HepG2 (cell line): Measurements from ENCODE around the gene CLCNKA. TPM values are rescaled to one million over a fixed set of nuclear protein-coding genes. Genes with fewer than 3 reads are reported as not detected.
A peak's percentile ranks its signal among the peaks of the same experiment; 100 is the strongest.
"Not testable (repeated sequence)": the region's sequence is repeated elsewhere in the genome, so short reads cannot be mapped to it uniquely, and the experiment has no call there.

Experiments used
- ATAC-seq: fragments of 200-7000 bp; cut with Tn5 transposase; 3 replicates; pipeline ENCODE4 v1.9.1; 2020; ENCODE audit warnings: mild to moderate bottlenecking, moderate library complexity
- BruUV-seq: library from RNA; stranded (reverse); fragments of 400-500 nt; replicated peaks from 2 replicates; lab custom pipeline; 2021; lab: Mats Ljungman, UMichigan
- CTCF ChIA-PET: fragments of 300-600 bp; formaldehyde crosslinking; extraction: SDS; loops from one replicate; lab custom pipeline; 2021; ENCODE audit warnings: low total read pairs, inconsistent platforms, low intra/inter-chr PET ratio; lab: Yijun Ruan, JAX
- POLR2A ChIA-PET: fragments of 350-600 bp; sonication (Branson Sonifier 250); formaldehyde crosslinking; loops from one replicate; lab custom pipeline; 2020; ENCODE audit warnings: antibody characterized with exemption, inconsistent platforms; lab: Yijun Ruan, JAX
- DNase-seq: peaks from one replicate; pipeline ENCODE4 v3.0.0-alpha.2; 2015; ENCODE audit warnings: low spot score
- FAIRE-seq: peaks from 3 replicates; lab custom pipeline; 2011; peaks lifted over from hg19 to GRCh38; lab: Jason Lieb, UNC
- H2AFZ ChIP-seq: one replicate; pipeline ENCODE4 v1.6.1; 2011; ENCODE audit warnings: low read length, inconsistent platforms
- H3K27ac ChIP-seq: fragments of 300-600 bp; 3 replicates; pipeline ENCODE4 v1.8.0; 2011; ENCODE audit warnings: mixed run types, mild to moderate bottlenecking, mixed read lengths, low read length, inconsistent platforms; ENCODE audit not compliant: insufficient read depth; ENCODE audit errors: extremely low read length
- H3K27me3 ChIP-seq, 2 experiments: fragments of 200-600 bp in 1 of 2; 2 replicates in 1 of 2; 3 replicates in 1 of 2; pipeline versions ENCODE4 v1.6.0 to v1.8.0; 2011; ENCODE audit warnings: low read length in 2 of 2, mild to moderate bottlenecking in 2 of 2, moderate library complexity in 2 of 2, inconsistent platforms in 1 of 2; ENCODE audit not compliant: insufficient read depth in 2 of 2, control insufficient read depth in 1 of 2
- H3K36me3 ChIP-seq, 2 experiments: fragments of 200-600 bp in 1 of 2; replicated peaks in 1 of 2; 2 replicates in 1 of 2; 3 replicates in 1 of 2; pipeline versions ENCODE4 v1.5.1 to v1.8.0; 2011; ENCODE audit warnings: low read length in 2 of 2, inconsistent platforms in 1 of 2; ENCODE audit not compliant: insufficient read depth in 2 of 2, control insufficient read depth in 1 of 2
- H3K4me1 ChIP-seq: 2 replicates; pipeline ENCODE4 v1.5.1; 2012; ENCODE audit warnings: low read length, inconsistent platforms; ENCODE audit not compliant: insufficient read depth
- H3K4me2 ChIP-seq: 2 replicates; pipeline ENCODE4 v1.6.0; 2011; ENCODE audit warnings: low read depth, low read length, inconsistent platforms
- H3K4me3 ChIP-seq, 3 experiments: fragments of 200-600 bp in 1 of 3; sonication (generic), shearing (Covaris generic) in 1 of 3; replicated peaks in 1 of 3; 2 replicates each; pipeline ENCODE4 v1.5.1; 2011 to 2016; ENCODE audit warnings: low read length in 3 of 3, inconsistent platforms in 2 of 3, low read depth in 2 of 3, mild to moderate bottlenecking in 2 of 3, control low read depth in 1 of 3, mixed read lengths in 1 of 3; ENCODE audit not compliant: insufficient read depth in 1 of 3
- H3K79me2 ChIP-seq: one replicate; pipeline ENCODE4 v1.6.1; 2011; ENCODE audit warnings: low read length, inconsistent platforms; ENCODE audit not compliant: insufficient read depth
- H3K9ac ChIP-seq: 2 replicates; pipeline ENCODE4 v1.6.0; 2011; ENCODE audit warnings: mild to moderate bottlenecking, low read depth, low read length, inconsistent platforms; ENCODE audit not compliant: insufficient read depth
- H3K9me3 ChIP-seq: 2 replicates; pipeline ENCODE4 v1.5.1; 2012; ENCODE audit warnings: mild to moderate bottlenecking, low read length
- H4K20me1 ChIP-seq: 2 replicates; pipeline ENCODE4 v1.6.0; 2011; ENCODE audit warnings: inconsistent platforms, mild to moderate bottlenecking, low read length, moderate library complexity; ENCODE audit not compliant: insufficient read depth
- CHD2 ChIP-seq: IDR thresholded peaks from 2 replicates; pipeline ENCODE4 v1.6.1; 2011; ENCODE audit warnings: low read depth, low read length, improper control_type of control experiment
- CTCF ChIP-seq: sonication (generic); formaldehyde crosslinking; IDR thresholded peaks from 2 replicates; pipeline ENCODE4 v1.5.0; 2020; ENCODE audit warnings: mild to moderate bottlenecking, missing genetic modification reagents, moderate library complexity
- SP5 ChIP-seq: IDR thresholded peaks from 2 replicates; pipeline ENCODE4 v1.6.1; 2016; ENCODE audit warnings: low read depth, borderline replicate concordance
- ZNF354B ChIP-seq: sonication (generic); formaldehyde crosslinking; IDR thresholded peaks from 2 replicates; pipeline ENCODE4 v1.8.0; 2022; ENCODE audit warnings: mild to moderate bottlenecking, missing genetic modification reagents
- WGBS: methylation state at CpG from one replicate; pipeline ENCODE4 v1.1.6; 2017; ENCODE audit warnings: low lambda C conversion rate; 5-methylcytosine and 5-hydroxymethylcytosine counted together
- in situ Hi-C: cut with HindIII; loops from 2 replicates; pipeline ENCODE4 v1.10.0; 2017; ENCODE audit warnings: low pct_unique_long_range_greater_than_20kb; ENCODE audit not compliant: extremely low pct_ligation_motif_present
- intact Hi-C: fragments of 100-400 bp; cut with micrococcal nuclease; formaldehyde crosslinking; loops from one replicate; pipeline ENCODE4 v1.10.0; 2022; ENCODE audit not compliant: unreplicated experiment
- polyA plus RNA-seq, 8 experiments: library from polyadenylated mRNA; depleted of rRNA in 3 of 8; stranded (reverse) in 7 of 8; unstranded in 1 of 8; fragments of >200 nt; fragmentation: Illumina TruSeq in 4 of 8; extraction: Trizol in 4 of 8; gene quantifications; 2 replicates each; pipeline versions ENCODE4 v1.2.1 to v1.2.3, GENCODE V29; 2011 to 2016; ENCODE audit warnings: low read depth in 4 of 8, missing spikeins in 1 of 8, mixed read lengths in 1 of 8; ENCODE audit not compliant: insufficient read depth in 1 of 8
- total RNA-seq, 5 experiments: library from RNA; depleted of rRNA; stranded (reverse); fragments of >200 nt; fragmentation: Illumina TruSeq; extraction: Trizol; gene quantifications; 2 replicates each; pipeline ENCODE4 v1.2.3, GENCODE V29; 2016; ENCODE audit warnings: low read depth in 1 of 5

The CLCNKA gene
- total and polyA plus RNA-seq, 2 of the 13 experiments (the other 11 are each of a cell fraction or from before 2014, with no cell fraction given): 0.03 TPM; not detected in 1

DNA sequence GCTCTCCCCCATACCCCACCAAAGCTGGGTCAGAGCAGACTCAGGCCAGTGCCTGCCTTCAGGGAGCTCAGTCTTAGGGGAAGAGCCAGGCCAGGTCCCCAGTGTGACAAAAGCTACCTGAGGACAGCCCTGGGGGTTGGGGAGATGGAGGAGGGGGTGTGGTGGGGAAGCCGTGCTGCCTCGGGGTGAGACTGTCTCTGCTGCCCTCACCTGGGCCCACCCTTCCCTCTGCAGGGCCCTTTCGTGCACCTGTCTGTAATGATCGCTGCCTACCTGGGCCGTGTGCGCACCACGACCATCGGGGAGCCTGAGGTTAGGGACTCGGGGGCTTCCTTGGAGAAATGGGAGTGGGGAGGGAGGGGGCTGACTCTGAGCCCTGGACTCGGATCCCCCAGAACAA, 4.5 kb downstream of the CLCNKA start:
- 42% methylated on average over 2 of the region's 10 CpGs for WGBS
- POLR2A ChIA-PET, H4K20me1 ChIP-seq, intact Hi-C loops, H3K79me2 ChIP-seq, ATAC-seq, DNase-seq, H3K9ac ChIP-seq, H3K4me2 ChIP-seq, H3K36me3 ChIP-seq, BruUV-seq, H3K27ac ChIP-seq, CTCF ChIA-PET, H3K4me3 ChIP-seq, in situ Hi-C loops, FAIRE-seq, H2AFZ ChIP-seq, H3K9me3 ChIP-seq: not testable (repeated sequence)
- TF ChIP-seq CTCF (CRISPR knock-in tag): peak; percentile 21; the same call in 1 of the 2 replicates
- Histone ChIP-seq H3K27me3 (peaks cover 8 to 46% of the 10 kb centered on the region in 2 experiments), H3K4me1 (peaks cover 26% of the 10 kb centered on the region)

GRCh38 chr1:16026723-16027484, 5.1 kb downstream of the CLCNKA start:
- ATAC-seq (no peak), FAIRE-seq (no peak), DNase-seq (no peak)
- H3K4me3 ChIP-seq: peak overlapping the region in 1 of 3 experiments; percentile 16; a peak in 1 of 6 replicates
- H3K36me3 ChIP-seq: no peaks in the 10 kb centered on the region
- peak overlapping the region; percentile 45; the same call in 1 of the 2 replicates for H3K4me2 ChIP-seq
- H3K4me1 ChIP-seq: peaks cover 20% of the 10 kb centered on the region
- H3K27me3 ChIP-seq: peaks cover 10 to 46% of the 10 kb centered on the region in 2 experiments; a peak in 4 of 5 replicates
- ChIA-PET POLR2A (no interaction called here), CTCF (no interaction called here)
- in situ Hi-C loops: no loop called here
- intact Hi-C loops: no loop called here
- no peaks in the 10 kb centered on the region for H3K79me2 ChIP-seq
- BruUV-seq: no TSS peak
- TF ChIP-seq CHD2: no peak
- 0 out of 2 replicates have a peak, but pooled peaks have one; percentile 3 for TF ChIP-seq SP5 (CRISPR knock-in tag)
- TF ChIP-seq ZNF354B (CRISPR knock-in tag): no peak
- no peak overlapping the region for H3K9ac ChIP-seq
- peaks cover 3% of the 10 kb centered on the region; the same call in 1 of the 2 replicates for H4K20me1 ChIP-seq
- WGBS: 29% methylated on average over 6 of the region's 33 CpGs
- no peak overlapping the region for H3K27ac ChIP-seq
- no peak overlapping the region for H2AFZ ChIP-seq
- no peaks in the 10 kb centered on the region for H3K9me3 ChIP-seq
